Measurements from ENCODE around the gene SNHG17. TPM values are rescaled to one million over a fixed set of nuclear protein-coding genes. Genes with fewer than 3 reads are reported as not detected.

The SNHG17 gene
- polyA plus RNA-seq, 1 experiment: 41.4 TPM

DNA sequence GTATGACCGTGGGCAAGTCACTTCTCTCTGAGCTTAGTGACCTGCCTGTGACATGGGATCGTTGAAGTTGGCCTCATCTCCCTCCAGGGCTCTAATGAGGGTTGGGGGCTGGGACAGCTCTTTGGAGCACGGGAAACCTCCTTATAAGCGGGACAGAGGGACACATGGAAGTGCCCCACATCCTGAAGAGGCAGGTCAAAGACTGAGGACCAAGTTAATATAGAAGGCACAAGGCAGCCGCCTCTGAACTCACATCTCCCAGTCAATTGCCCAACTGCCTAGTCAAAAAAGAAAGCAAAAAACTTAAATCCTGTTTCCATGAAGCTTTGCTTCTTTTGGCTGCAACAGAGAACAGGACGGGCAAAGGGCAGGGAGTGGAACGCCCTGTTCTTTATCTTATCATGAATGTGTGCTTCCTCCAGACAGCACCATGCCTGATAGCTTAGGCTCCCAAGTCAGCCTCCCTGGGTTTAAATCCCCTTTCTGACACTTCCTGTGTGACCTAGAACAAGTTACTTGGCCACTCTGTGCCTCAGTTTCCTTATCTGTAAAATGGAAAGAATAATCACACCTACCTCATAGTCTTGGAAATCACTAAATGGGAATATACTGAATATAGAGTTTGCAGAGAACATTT, 61.8 kb downstream of the SNHG17 start:
- H3K36me3 ChIP-seq (ENCODE audit: control insufficient read depth, insufficient read depth, low read length): no peaks in the 10 kb centered on the region
- H3K4me3 ChIP-seq (ENCODE audit: low read depth, low read length): no peak overlapping the region
- CTCF ChIA-PET: interaction anchor here (1.2 to 1.8 kb wide), 2 partner anchors 17 to 45 kb away, joined by 3 to 9 read pairs; no protein-coding TSS in a partner anchor
- DNase-seq (ENCODE audit: low read depth): no peak
- TF ChIP-seq, protein P1, sequence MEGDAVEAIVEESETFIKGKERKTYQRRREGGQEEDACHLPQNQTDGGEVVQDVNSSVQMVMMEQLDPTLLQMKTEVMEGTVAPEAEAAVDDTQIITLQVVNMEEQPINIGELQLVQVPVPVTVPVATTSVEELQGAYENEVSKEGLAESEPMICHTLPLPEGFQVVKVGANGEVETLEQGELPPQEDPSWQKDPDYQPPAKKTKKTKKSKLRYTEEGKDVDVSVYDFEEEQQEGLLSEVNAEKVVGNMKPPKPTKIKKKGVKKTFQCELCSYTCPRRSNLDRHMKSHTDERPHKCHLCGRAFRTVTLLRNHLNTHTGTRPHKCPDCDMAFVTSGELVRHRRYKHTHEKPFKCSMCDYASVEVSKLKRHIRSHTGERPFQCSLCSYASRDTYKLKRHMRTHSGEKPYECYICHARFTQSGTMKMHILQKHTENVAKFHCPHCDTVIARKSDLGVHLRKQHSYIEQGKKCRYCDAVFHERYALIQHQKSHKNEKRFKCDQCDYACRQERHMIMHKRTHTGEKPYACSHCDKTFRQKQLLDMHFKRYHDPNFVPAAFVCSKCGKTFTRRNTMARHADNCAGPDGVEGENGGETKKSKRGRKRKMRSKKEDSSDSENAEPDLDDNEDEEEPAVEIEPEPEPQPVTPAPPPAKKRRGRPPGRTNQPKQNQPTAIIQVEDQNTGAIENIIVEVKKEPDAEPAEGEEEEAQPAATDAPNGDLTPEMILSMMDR (IDR thresholded peaks at IDR 0.05; ENCODE audit: insufficient read depth, low read depth, low read length): no peak
- POLR2A ChIA-PET: no interaction called here
- H3K27me3 ChIP-seq (ENCODE audit: control insufficient read depth, insufficient read depth, low read length): peaks cover 23% of the 10 kb centered on the region

DNA sequence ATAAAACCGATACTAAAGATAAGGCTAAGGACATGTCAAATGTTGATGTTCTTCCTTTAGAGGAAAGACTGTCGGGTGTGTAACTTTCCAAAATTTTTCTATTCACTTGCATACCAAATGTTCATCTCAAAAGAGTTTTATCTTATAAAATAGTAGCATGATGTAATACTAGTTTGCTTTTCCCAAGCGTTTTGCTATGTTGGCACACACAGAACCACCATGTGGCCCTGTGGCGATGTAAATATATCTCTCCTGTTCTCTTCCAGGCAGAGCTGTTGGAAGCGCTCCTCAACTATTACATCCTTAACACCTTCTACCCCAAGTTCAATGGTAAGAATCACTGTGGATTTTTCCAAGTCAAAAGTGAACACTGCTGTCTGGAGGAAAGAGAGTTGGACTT, 62.3 kb downstream of the SNHG17 start:
- TF ChIP-seq, protein P1 (IDR thresholded peaks at IDR 0.05; ENCODE audit: insufficient read depth, low read depth, low read length): no peak
- no peak for DNase-seq (ENCODE audit: low read depth)

More for the DNA sequence above, 62.3 kb downstream of the SNHG17 start:
- CTCF ChIA-PET: interaction anchor here (1.2 to 2.8 kb wide), 3 partner anchors 16 to 46 kb away, joined by 3 to 9 read pairs (median 6); no protein-coding TSS in a partner anchor
- POLR2A ChIA-PET: no interaction called here
- Histone ChIP-seq H3K4me3 (ENCODE audit: low read depth, low read length) (no peak overlapping the region), H3K27me3 (ENCODE audit: control insufficient read depth, insufficient read depth, low read length) (peaks cover 23% of the 10 kb centered on the region), H3K36me3 (ENCODE audit: control insufficient read depth, insufficient read depth, low read length) (no peaks in the 10 kb centered on the region)

Small RNAs within 50 kb of the gene (small RNA-seq; reads per million reads assigned to genes)
- gene RF00056 (ENCODE audit: insufficient read length, low read depth, low replicate concordance): not detected
- not detected for gene SNORA60 (ENCODE audit: insufficient read length, low read depth, low replicate concordance)
- 15.2 reads per million, percentile 81 among the genes with 10 or more reads in this experiment for gene SNORA71A (ENCODE audit: insufficient read length, low read depth, low replicate concordance)
- gene SNORA71B (ENCODE audit: insufficient read length, low read depth, low replicate concordance): 50.6 reads per million, percentile 88 among the genes with 10 or more reads in this experiment
- gene SNORA71C (ENCODE audit: insufficient read length, low read depth, low replicate concordance): not detected
- gene SNORA71D (ENCODE audit: insufficient read length, low read depth, low replicate concordance): 29.5 reads per million, percentile 86 among the genes with 10 or more reads in this experiment
- gene SNORA71E (ENCODE audit: insufficient read length, low read depth, low replicate concordance): not detected

Other genes starting within 250 kb of the SNHG17 start
- gene KIAA1755, start 174.6 kb downstream of the SNHG17 start, polyA plus RNA-seq (2011; rRNA removed): 5.3 and 9.7 TPM in 2 replicates
- gene BPI, start 131.2 kb downstream of the SNHG17 start, polyA plus RNA-seq (2011; rRNA removed): 0.69 and 1.1 TPM in 2 replicates
- 0.04 TPM in 2 replicates for gene LBP, start 88.8 kb downstream of the SNHG17 start, polyA plus RNA-seq (2011; rRNA removed)
- gene RALGAPB, start 37.5 kb upstream of the SNHG17 start, polyA plus RNA-seq (2011; rRNA removed): 14.8 and 24.3 TPM in 2 replicates
- not detected in 2 replicates for gene ADIG, start 145.9 kb upstream of the SNHG17 start, polyA plus RNA-seq (2011; rRNA removed)
- 0.06 TPM in 1 of 2 replicates, not detected in the other for gene ARHGAP40, start 166.5 kb upstream of the SNHG17 start, polyA plus RNA-seq (2011; rRNA removed)

All from BJ (cell line).